ENCODE data around the gene SASH1.

The SASH1 gene

GRCh38 chr6:148503703-148504102 lies 161.1 kb downstream of the SASH1 start:
- no peak for DNase-seq (ENCODE audit: extremely low spot score)
- no peak for TF ChIP-seq LEF1 (IDR thresholded peaks at IDR 0.05; ENCODE audit: borderline replicate concordance)
- TF ChIP-seq ZNF384 (IDR thresholded peaks at IDR 0.05), result no peak
- TF ChIP-seq BHLHE40 (IDR thresholded peaks at IDR 0.05; ENCODE audit: borderline replicate concordance), result no peak
- TF ChIP-seq SUZ12 (IDR thresholded peaks at IDR 0.05), result no peak
- no peak for TF ChIP-seq L3MBTL2 (conservative IDR thresholded peaks at IDR 0.05)
- TF ChIP-seq FOXA1 (IDR thresholded peaks at IDR 0.05), result no peak
- no peak for TF ChIP-seq FOXK2 (IDR thresholded peaks at IDR 0.05)
- TF ChIP-seq ELF4 (IDR thresholded peaks at IDR 0.05), result no peak
- no peak for TF ChIP-seq PKNOX1 (IDR thresholded peaks at IDR 0.05)
- no peak for TF ChIP-seq CTBP1 (IDR thresholded peaks at IDR 0.05; ENCODE audit: borderline replicate concordance)
- TF ChIP-seq SP1 (IDR thresholded peaks at IDR 0.05), result no peak
- no peak for TF ChIP-seq TARDBP (IDR thresholded peaks at IDR 0.05)
- TF ChIP-seq FOXM1 (IDR thresholded peaks at IDR 0.05; ENCODE audit: borderline replicate concordance), result no peak
- TF ChIP-seq ARNT (IDR thresholded peaks at IDR 0.05), result no peak
- no peak for TF ChIP-seq HDGF (IDR thresholded peaks at IDR 0.05; ENCODE audit: borderline replicate concordance)
- ChIA-PET CTCF (no interaction called here), POLR2A (no interaction called here)

GRCh38 chr6:148507774-148508173 lies 165.1 kb downstream of the SASH1 start:
- ChIA-PET POLR2A (no interaction called here), CTCF (no interaction called here)
- no peak for TF ChIP-seq FOXK2 (IDR thresholded peaks at IDR 0.05)
- TF ChIP-seq PKNOX1 (IDR thresholded peaks at IDR 0.05), result no peak
- TF ChIP-seq BHLHE40 (IDR thresholded peaks at IDR 0.05; ENCODE audit: borderline replicate concordance), result no peak
- TF ChIP-seq SUZ12 (IDR thresholded peaks at IDR 0.05), result no peak
- TF ChIP-seq TARDBP (IDR thresholded peaks at IDR 0.05), result no peak
- TF ChIP-seq ARNT (IDR thresholded peaks at IDR 0.05), result no peak
- TF ChIP-seq ELF4 (IDR thresholded peaks at IDR 0.05), result no peak
- no peak for TF ChIP-seq CTBP1 (IDR thresholded peaks at IDR 0.05; ENCODE audit: borderline replicate concordance)
- TF ChIP-seq HDGF (IDR thresholded peaks at IDR 0.05; ENCODE audit: borderline replicate concordance), result no peak
- no peak for DNase-seq (ENCODE audit: extremely low spot score)

GRCh38 chr6:148508401-148509041 lies 165.9 kb downstream of the SASH1 start:
- DNase-seq (ENCODE audit: extremely low spot score), result no peak
- TF ChIP-seq FOXM1 (IDR thresholded peaks at IDR 0.05; ENCODE audit: borderline replicate concordance), result no peak
- TF ChIP-seq SUZ12 (IDR thresholded peaks at IDR 0.05), result no peak
- TF ChIP-seq PKNOX1 (IDR thresholded peaks at IDR 0.05), result no peak
- TF ChIP-seq ZNF384 (IDR thresholded peaks at IDR 0.05), result no peak
- TF ChIP-seq NFRKB (IDR thresholded peaks at IDR 0.05), result no peak
- TF ChIP-seq LEF1 (IDR thresholded peaks at IDR 0.05; ENCODE audit: borderline replicate concordance), result no peak
- no peak for TF ChIP-seq BHLHE40 (IDR thresholded peaks at IDR 0.05; ENCODE audit: borderline replicate concordance)
- TF ChIP-seq TARDBP (IDR thresholded peaks at IDR 0.05), result no peak
- TF ChIP-seq ARNT (IDR thresholded peaks at IDR 0.05), result no peak
- TF ChIP-seq L3MBTL2 (conservative IDR thresholded peaks at IDR 0.05), result no peak
- TF ChIP-seq CTBP1 (IDR thresholded peaks at IDR 0.05; ENCODE audit: borderline replicate concordance), result no peak
- no peak for TF ChIP-seq HDGF (IDR thresholded peaks at IDR 0.05; ENCODE audit: borderline replicate concordance)
- no peak for TF ChIP-seq FOXK2 (IDR thresholded peaks at IDR 0.05)
- TF ChIP-seq ELF4 (IDR thresholded peaks at IDR 0.05), result no peak
- TF ChIP-seq FOXA1 (IDR thresholded peaks at IDR 0.05), result no peak
- TF ChIP-seq SP1 (IDR thresholded peaks at IDR 0.05), result no peak
- POLR2A ChIA-PET, result no interaction called here
- CTCF ChIA-PET, result interaction anchor here (0.5 kb wide), 1 partner anchor 1544 kb away, joined by 3 read pairs; no protein-coding TSS in a partner anchor

GRCh38 chr6:148509119-148509799 lies 166.6 kb downstream of the SASH1 start:
- DNase-seq (ENCODE audit: extremely low spot score), result no peak
- CTCF ChIA-PET, result interaction anchor here (0.5 kb wide), 1 partner anchor 1543 kb away, joined by 3 read pairs; no protein-coding TSS in a partner anchor
- TF ChIP-seq PKNOX1 (IDR thresholded peaks at IDR 0.05), result no peak
- no peak for TF ChIP-seq ZNF384 (IDR thresholded peaks at IDR 0.05)
- no peak for TF ChIP-seq FOXA1 (IDR thresholded peaks at IDR 0.05)
- TF ChIP-seq SUZ12 (IDR thresholded peaks at IDR 0.05), result no peak
- no peak for TF ChIP-seq CTBP1 (IDR thresholded peaks at IDR 0.05; ENCODE audit: borderline replicate concordance)
- no peak for TF ChIP-seq TARDBP (IDR thresholded peaks at IDR 0.05)
- no peak for TF ChIP-seq ARNT (IDR thresholded peaks at IDR 0.05)
- no peak for TF ChIP-seq LEF1 (IDR thresholded peaks at IDR 0.05; ENCODE audit: borderline replicate concordance)
- TF ChIP-seq BHLHE40 (IDR thresholded peaks at IDR 0.05; ENCODE audit: borderline replicate concordance), result no peak
- no peak for TF ChIP-seq FOXM1 (IDR thresholded peaks at IDR 0.05; ENCODE audit: borderline replicate concordance)
- TF ChIP-seq ELF4 (IDR thresholded peaks at IDR 0.05), result no peak
- no peak for TF ChIP-seq HDGF (IDR thresholded peaks at IDR 0.05; ENCODE audit: borderline replicate concordance)
- no peak for TF ChIP-seq SP1 (IDR thresholded peaks at IDR 0.05)
- no peak for TF ChIP-seq NFRKB (IDR thresholded peaks at IDR 0.05)
- no peak for TF ChIP-seq FOXK2 (IDR thresholded peaks at IDR 0.05)
- no peak for TF ChIP-seq L3MBTL2 (conservative IDR thresholded peaks at IDR 0.05)
- POLR2A ChIA-PET, result no interaction called here
